ENCODE measurements around the gene ZNF346. TPM values are rescaled to one million over a fixed set of nuclear protein-coding genes. Genes with fewer than 3 reads are reported as not detected.
A peak's percentile ranks its signal among the peaks of the same experiment; 100 is the strongest.

Gene ZNF346
- total and polyA plus RNA-seq, 5 donors = 5.5 to 13.8 (median 11.7) TPM

DNA sequence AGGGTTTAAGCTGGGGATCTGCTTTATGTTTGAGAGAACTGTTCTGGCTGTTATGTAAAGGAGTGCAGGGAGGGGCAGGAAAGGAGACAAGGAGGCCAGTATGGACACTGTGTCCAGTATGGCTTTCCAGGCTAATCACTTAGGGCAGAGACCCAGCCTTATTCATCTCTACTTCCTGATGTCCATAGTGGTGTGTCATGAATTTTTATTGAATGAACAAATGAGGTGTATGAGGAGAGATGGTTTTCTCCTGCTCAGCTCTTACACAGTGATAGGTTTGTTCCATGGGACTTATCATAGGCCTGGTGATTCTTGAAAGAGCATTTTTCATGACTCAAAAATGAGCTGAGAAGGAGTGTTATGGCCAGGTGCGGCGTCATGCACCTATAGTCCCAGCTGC, 43.7 kb downstream of the ZNF346 start:
- H3K9me3 ChIP-seq (ENCODE audit: control insufficient read depth, low read length) = no peaks in the 10 kb centered on the region
- 95% methylated on average over 2 of the region's 2 CpGs for WGBS
- ATAC-seq = no peak

DNA sequence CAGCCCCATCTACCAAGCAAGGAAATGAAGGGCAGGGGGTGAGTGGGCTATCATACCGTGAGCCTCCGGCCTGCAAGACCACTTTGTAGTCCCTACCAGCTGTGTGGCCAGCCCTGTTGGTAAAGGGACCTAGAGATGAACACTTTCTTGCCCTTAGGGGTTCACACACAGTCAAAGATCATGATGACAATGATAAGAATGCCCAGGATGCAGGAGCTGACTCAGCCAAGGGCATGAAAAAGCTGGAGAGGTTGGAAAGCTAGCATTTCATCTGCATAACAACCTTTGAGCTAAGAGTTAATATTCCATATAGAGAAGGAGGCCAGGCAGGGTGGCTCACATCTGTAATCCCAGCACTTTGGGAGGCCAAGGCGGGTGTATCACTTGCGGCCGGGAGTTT, 45.0 kb downstream of the ZNF346 start:
- 97% methylated on average over 5 of the region's 5 CpGs for WGBS

More for the DNA sequence above, 43.7 kb downstream of the ZNF346 start:
- no peak overlapping the region for H3K27ac ChIP-seq (ENCODE audit: low read length)
- no peaks in the 10 kb centered on the region for H3K27me3 ChIP-seq (ENCODE audit: control insufficient read depth, insufficient read depth)
- no peaks in the 10 kb centered on the region for H3K4me1 ChIP-seq (ENCODE audit: control insufficient read depth, insufficient read depth, low read length)
- DNase-seq = no peak
- intact Hi-C loops (cut with DNase I) = no loop called here
- H3K4me3 ChIP-seq (ENCODE audit: low read length) = no peak overlapping the region

DNA sequence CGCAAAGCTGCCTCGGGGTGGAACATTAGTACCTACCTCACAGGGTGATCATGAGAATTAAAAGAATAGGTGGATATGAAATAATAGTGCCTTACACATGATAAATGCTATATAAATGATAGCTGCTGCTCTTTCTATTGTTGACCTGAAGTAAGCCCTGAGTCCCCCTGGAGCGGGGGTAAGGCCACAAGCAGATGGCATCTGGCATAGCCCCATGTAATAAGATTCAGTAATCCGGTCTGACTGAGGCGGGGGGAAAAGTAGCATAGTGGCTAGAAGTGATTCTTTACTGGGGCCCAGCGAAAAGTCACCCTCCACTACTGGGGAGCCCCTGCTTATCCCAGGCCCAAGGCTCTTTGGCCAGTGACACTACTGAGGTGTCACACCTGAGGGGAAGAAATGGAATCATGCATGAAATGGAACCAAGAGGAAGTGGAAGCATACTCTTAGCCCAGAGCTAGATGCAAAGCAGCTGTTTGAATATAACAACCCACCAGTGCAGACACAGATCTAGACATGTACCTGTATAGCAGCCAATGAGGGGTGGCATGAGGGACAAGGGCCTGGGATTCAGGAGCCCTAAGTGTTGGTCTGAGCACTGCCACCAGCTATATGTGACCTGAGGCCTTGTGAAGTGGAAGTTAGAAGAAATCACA, 48.2 kb downstream of the ZNF346 start:
- H3K9me3 ChIP-seq (ENCODE audit: control insufficient read depth, low read length) = no peaks in the 10 kb centered on the region
- no peaks in the 10 kb centered on the region for H3K27me3 ChIP-seq (ENCODE audit: control insufficient read depth, insufficient read depth)
- H3K4me1 ChIP-seq (ENCODE audit: control insufficient read depth, insufficient read depth, low read length) = no peaks in the 10 kb centered on the region
- H3K4me3 ChIP-seq (ENCODE audit: low read length) = no peak overlapping the region
- H3K27ac ChIP-seq (ENCODE audit: low read length) = no peak overlapping the region
- DNase-seq (no peak), ATAC-seq (no peak)
- intact Hi-C loops (cut with DNase I) = loop anchor here in 3 of 4 donors (5.0 kb wide), 1 partner anchor 42 kb away; no protein-coding TSS in a partner anchor
- 93% methylated on average over 6 of the region's 6 CpGs for WGBS

More for the DNA sequence above, 45.0 kb downstream of the ZNF346 start:
- Histone ChIP-seq H3K9me3 (ENCODE audit: control insufficient read depth, low read length) (no peaks in the 10 kb centered on the region), H3K27ac (ENCODE audit: low read length) (no peak overlapping the region), H3K4me1 (ENCODE audit: control insufficient read depth, insufficient read depth, low read length) (no peaks in the 10 kb centered on the region), H3K4me3 (ENCODE audit: low read length) (no peak overlapping the region), H3K27me3 (ENCODE audit: control insufficient read depth, insufficient read depth) (no peaks in the 10 kb centered on the region)
- no peak for ATAC-seq
- intact Hi-C loops (cut with DNase I) = no loop called here
- no peak for DNase-seq

DNA sequence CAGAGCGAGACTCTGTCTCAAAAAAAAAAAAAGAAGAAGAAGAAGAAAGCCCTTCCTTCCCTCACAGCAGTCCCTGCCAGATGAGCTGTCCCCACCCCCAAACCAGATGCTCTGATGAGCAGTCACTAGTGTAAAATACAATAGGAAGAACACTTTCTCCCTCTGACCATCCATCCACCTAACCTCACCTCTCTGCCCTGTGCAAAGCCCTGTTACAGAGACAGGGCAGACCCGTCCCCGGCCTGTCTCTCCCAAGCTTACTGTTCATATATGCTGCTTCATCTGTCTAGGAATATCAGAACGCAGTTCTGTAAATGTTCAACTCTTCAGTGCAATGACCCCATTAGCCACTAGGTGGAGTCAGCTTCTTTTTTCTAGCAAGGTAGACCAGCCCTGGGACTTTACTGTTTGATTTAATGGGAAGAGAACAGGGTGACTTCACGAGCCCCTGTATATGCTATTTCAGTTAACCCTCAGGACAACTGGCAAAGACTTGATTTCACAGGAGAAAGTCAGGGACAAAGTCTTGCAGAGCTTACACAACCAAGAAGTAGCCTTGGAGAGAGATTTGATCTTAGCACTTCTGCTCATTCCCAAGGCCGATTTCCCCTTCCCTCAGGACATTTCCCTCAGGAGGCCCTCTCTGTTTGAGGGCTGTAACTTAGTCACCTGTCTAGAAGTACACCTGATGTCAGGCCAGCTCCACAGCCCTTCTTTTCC, 49.3 kb downstream of the ZNF346 start:
- WGBS = 21% methylated on average over 5 of the region's 6 CpGs
- H3K4me3 ChIP-seq (ENCODE audit: low read length) = no peak overlapping the region
- no peaks in the 10 kb centered on the region for H3K27me3 ChIP-seq (ENCODE audit: control insufficient read depth, insufficient read depth)
- ATAC-seq (peak; percentile 66 to 72), DNase-seq (no peak)
- H3K9me3 ChIP-seq (ENCODE audit: control insufficient read depth, low read length) = no peaks in the 10 kb centered on the region
- intact Hi-C loops (cut with DNase I) = loop anchor here in 3 of 4 donors (5.0 kb wide), 1 partner anchor 40 kb away; no protein-coding TSS in a partner anchor
- H3K4me1 ChIP-seq (ENCODE audit: control insufficient read depth, insufficient read depth, low read length) = no peaks in the 10 kb centered on the region
- no peak overlapping the region for H3K27ac ChIP-seq (ENCODE audit: low read length)

DNA sequence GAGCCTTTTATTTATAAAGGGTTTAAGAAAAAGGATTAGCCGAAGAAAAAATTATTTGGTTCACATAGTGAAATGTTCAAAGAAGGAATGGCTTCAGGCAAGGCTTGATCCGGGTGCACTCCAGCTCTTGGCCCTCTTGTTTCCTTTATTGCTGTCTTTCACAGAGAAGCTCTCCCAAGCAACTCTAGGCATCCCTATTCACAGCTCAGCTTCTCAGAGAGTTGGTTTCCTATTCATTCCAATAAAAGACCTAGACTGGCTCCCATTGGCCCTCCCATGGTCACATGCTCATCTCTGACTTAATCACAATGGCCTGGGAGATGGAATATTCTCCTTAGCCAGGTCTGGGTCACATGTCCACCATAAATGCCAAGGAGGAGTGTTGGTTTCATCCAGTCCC, 54.8 kb downstream of the ZNF346 start:
- ATAC-seq (no peak), DNase-seq (no peak)
- H3K9me3 ChIP-seq (ENCODE audit: control insufficient read depth, low read length) = no peaks in the 10 kb centered on the region
- no peak overlapping the region for H3K4me3 ChIP-seq (ENCODE audit: low read length)
- H3K27me3 ChIP-seq (ENCODE audit: control insufficient read depth, insufficient read depth) = no peaks in the 10 kb centered on the region
- H3K4me1 ChIP-seq (ENCODE audit: control insufficient read depth, insufficient read depth, low read length) = no peaks in the 10 kb centered on the region
- intact Hi-C loops (cut with DNase I) = no loop called here
- no peak overlapping the region for H3K27ac ChIP-seq (ENCODE audit: low read length)
- WGBS = 98% methylated on average over 2 of the region's 2 CpGs

DNA sequence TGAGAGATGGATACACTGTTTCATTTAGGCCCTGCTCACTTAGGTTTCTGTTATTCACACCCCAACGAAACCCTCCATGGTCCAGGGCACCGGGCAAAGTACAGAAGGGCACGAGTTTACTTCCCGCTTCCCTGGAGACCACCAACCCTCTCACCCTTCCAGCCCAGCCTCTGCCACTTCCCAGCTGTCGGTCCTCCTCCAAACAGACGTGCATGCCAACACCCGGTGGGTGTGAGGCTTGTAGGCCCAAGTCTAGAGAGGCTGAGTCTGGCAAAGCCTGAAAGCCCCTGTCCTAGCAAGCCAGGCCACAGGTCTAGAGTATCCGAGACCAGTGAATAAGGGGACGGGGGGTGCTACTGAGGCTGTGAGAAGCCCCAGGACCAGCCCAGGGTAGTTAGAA, 57.1 kb downstream of the ZNF346 start:
- Histone ChIP-seq H3K4me1 (ENCODE audit: control insufficient read depth, insufficient read depth, low read length) (no peaks in the 10 kb centered on the region), H3K9me3 (ENCODE audit: control insufficient read depth, low read length) (no peaks in the 10 kb centered on the region), H3K27me3 (ENCODE audit: control insufficient read depth, insufficient read depth) (no peaks in the 10 kb centered on the region), H3K4me3 (ENCODE audit: low read length) (no peak overlapping the region), H3K27ac (ENCODE audit: low read length) (no peak overlapping the region)
- intact Hi-C loops (cut with DNase I) = no loop called here
- DNase-seq (no peak), ATAC-seq (no peak)
- 82% methylated on average over 9 of the region's 9 CpGs for WGBS

DNA sequence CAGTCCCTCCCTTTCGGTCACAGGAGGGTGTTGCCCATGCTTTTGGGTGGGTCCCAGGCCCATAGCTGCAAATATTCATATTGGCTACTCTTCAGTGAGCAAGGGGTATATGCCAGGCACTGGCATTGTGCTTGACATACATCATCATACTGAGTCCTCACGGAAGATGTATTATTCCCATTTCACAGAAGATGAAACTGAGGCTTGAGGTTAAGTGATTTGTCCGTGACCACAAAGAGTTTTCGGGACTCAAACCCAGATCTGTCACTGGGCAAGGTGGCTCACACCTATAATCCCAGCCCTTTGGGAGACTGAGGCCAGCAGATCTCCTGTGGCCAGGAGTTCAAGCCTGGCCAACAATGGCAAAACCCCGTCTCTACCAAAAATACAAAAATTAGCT, 57.8 kb downstream of the ZNF346 start:
- intact Hi-C loops (cut with DNase I) = no loop called here
- 87% methylated on average over 5 of the region's 5 CpGs for WGBS

DNA sequence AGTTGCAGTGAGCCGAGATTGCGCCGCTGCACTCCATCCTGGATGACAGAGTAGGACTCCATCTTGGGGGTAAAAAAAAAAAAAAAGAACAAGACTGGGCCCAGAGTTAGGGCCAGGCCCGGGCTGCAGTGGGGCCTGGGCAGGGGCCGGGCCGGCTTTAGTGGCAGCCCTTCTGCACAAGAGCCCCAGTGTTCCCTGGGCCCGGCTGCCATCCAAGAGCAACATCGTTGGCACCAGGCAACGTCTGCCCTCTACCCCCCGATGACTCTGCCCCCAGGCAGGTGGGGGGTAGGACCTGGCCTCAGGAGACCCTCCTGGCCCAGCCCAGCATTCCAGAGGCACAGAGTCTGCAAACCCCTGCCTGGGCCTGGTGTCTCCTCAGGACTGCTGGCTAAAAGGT, 59.4 kb downstream of the ZNF346 start:
- H3K9me3 ChIP-seq (ENCODE audit: control insufficient read depth, low read length) = no peaks in the 10 kb centered on the region
- WGBS = 79% methylated on average over 10 of the region's 10 CpGs
- intact Hi-C loops (cut with DNase I) = no loop called here
- no peaks in the 10 kb centered on the region for H3K27me3 ChIP-seq (ENCODE audit: control insufficient read depth, insufficient read depth)
- peaks cover 1% of the 10 kb centered on the region for H3K4me1 ChIP-seq (ENCODE audit: control insufficient read depth, insufficient read depth, low read length)
- no peak for DNase-seq
- no peak overlapping the region for H3K27ac ChIP-seq (ENCODE audit: low read length)
- no peak for ATAC-seq
- no peak overlapping the region for H3K4me3 ChIP-seq (ENCODE audit: low read length)

More for the DNA sequence above, 57.8 kb downstream of the ZNF346 start:
- Histone ChIP-seq H3K9me3 (ENCODE audit: control insufficient read depth, low read length) (no peaks in the 10 kb centered on the region), H3K4me3 (ENCODE audit: low read length) (no peak overlapping the region), H3K27me3 (ENCODE audit: control insufficient read depth, insufficient read depth) (no peaks in the 10 kb centered on the region), H3K27ac (ENCODE audit: low read length) (no peak overlapping the region), H3K4me1 (ENCODE audit: control insufficient read depth, insufficient read depth, low read length) (no peaks in the 10 kb centered on the region)
- ATAC-seq = no peak
- DNase-seq = no peak

DNA sequence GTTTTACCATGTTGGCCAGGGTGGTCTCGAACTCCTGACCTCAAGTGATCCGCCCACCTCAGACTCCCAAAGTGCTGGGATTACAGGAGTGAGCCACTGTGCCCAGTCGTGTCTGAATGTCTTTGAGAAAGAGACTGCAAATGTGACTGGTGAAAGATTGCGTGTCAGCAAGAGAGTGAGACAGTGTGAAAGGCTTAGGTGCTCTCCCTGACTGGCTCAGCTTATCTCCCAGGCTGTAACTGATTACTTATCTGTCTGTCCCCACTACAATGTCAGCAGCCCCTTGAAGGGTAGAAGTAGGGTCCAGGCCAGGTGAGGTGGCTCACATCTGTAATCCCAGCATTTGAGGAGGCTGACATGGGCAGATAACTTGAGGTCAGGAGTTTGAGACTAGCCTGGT, 60.9 kb downstream of the ZNF346 start:
- no peaks in the 10 kb centered on the region for H3K27me3 ChIP-seq (ENCODE audit: control insufficient read depth, insufficient read depth)
- H3K9me3 ChIP-seq (ENCODE audit: control insufficient read depth, low read length) = no peaks in the 10 kb centered on the region
- intact Hi-C loops (cut with DNase I) = no loop called here
- ATAC-seq = no peak
- no peak for DNase-seq
- H3K4me3 ChIP-seq (ENCODE audit: low read length) = no peak overlapping the region
- peaks cover 3% of the 10 kb centered on the region for H3K4me1 ChIP-seq (ENCODE audit: control insufficient read depth, insufficient read depth, low read length)
- H3K27ac ChIP-seq (ENCODE audit: low read length) = no peak overlapping the region
- 46% methylated on average over 4 of the region's 4 CpGs for WGBS

DNA sequence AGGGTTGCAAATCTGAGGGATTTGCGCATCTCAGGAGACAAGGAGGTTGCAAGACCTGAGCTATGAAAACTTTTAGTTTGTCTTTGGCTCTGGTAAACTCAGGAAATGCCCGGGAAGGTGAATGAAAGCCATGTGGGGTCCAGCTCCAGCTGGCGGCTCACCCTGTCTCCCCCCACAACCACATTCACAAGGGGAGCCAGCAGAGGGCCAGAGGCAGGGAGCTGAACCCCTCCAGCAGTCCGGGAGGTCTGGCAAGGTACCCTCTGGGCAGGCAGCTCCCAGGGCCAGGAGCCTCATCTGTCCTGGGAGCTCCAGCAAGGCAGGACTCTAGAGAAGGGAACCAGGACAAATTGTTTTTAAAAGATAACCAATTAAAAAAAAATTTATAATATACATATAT, 61.7 kb downstream of the ZNF346 start:
- Histone ChIP-seq H3K27me3 (ENCODE audit: control insufficient read depth, insufficient read depth) (no peaks in the 10 kb centered on the region), H3K4me1 (ENCODE audit: control insufficient read depth, insufficient read depth, low read length) (peaks cover 3% of the 10 kb centered on the region), H3K9me3 (ENCODE audit: control insufficient read depth, low read length) (no peaks in the 10 kb centered on the region), H3K4me3 (ENCODE audit: low read length) (no peak overlapping the region), H3K27ac (ENCODE audit: low read length) (no peak overlapping the region)
- no peak for ATAC-seq
- 58% methylated on average over 4 of the region's 4 CpGs for WGBS
- intact Hi-C loops (cut with DNase I) = no loop called here
- DNase-seq = no peak

DNA sequence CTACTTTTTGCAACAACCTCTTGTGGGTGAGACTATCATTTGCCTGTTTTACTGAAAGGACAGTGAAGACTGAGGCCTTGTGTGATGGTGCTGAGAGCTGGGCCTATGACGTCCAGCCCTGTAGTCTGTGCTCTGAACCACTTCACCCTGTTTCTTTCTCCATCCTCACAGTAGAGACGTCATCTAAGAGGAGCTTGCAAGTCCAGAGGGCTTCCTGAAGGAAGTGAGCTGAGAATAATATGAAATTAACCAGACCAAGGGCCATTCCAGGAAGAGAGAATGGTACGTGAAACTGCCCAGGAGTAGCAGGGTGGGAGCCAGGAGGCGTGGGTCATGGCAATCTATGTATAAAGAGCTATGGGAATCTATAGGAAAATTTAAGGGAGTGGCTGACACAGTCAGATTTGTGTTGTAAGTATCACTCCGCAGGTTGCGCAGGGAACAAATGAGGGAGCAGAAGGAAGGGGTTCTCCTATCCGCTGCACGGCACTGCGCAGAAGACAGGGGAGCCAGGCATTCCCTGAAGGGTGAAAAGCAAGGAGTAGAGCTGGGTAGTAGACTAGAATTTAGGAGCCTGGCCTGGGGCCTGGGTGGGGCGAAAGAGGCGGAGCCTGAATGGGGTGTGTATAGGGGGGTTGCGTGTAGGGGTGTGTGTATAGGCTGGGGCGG, 63.6 kb downstream of the ZNF346 start:
- ATAC-seq (no peak), DNase-seq (no peak)
- H3K27me3 ChIP-seq (ENCODE audit: control insufficient read depth, insufficient read depth) = no peaks in the 10 kb centered on the region
- H3K9me3 ChIP-seq (ENCODE audit: control insufficient read depth, low read length) = no peaks in the 10 kb centered on the region
- H3K27ac ChIP-seq (ENCODE audit: low read length) = no peak overlapping the region
- no peak overlapping the region for H3K4me3 ChIP-seq (ENCODE audit: low read length)
- intact Hi-C loops (cut with DNase I) = no loop called here
- peaks cover 9% of the 10 kb centered on the region for H3K4me1 ChIP-seq (ENCODE audit: control insufficient read depth, insufficient read depth, low read length)
- 51% methylated on average over 13 of the region's 13 CpGs for WGBS

Measured in right cardiac atrium (tissue), 5 donors.